ENCODE results near the gene ATN1.

- TF ChIP-seq, protein P1, sequence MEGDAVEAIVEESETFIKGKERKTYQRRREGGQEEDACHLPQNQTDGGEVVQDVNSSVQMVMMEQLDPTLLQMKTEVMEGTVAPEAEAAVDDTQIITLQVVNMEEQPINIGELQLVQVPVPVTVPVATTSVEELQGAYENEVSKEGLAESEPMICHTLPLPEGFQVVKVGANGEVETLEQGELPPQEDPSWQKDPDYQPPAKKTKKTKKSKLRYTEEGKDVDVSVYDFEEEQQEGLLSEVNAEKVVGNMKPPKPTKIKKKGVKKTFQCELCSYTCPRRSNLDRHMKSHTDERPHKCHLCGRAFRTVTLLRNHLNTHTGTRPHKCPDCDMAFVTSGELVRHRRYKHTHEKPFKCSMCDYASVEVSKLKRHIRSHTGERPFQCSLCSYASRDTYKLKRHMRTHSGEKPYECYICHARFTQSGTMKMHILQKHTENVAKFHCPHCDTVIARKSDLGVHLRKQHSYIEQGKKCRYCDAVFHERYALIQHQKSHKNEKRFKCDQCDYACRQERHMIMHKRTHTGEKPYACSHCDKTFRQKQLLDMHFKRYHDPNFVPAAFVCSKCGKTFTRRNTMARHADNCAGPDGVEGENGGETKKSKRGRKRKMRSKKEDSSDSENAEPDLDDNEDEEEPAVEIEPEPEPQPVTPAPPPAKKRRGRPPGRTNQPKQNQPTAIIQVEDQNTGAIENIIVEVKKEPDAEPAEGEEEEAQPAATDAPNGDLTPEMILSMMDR (IDR thresholded peaks at IDR 0.05) = no peak
- TF ChIP-seq EP300 (IDR thresholded peaks at IDR 0.05) (no peak), POLR2AphosphoS5 (IDR thresholded peaks at IDR 0.05) (no peak), POLR2A (IDR thresholded peaks at IDR 0.05) (no peak)
Observed at GRCh38 chr12:6959058-6959804, 31.5 kb downstream of the ATN1 start.

Data from sigmoid colon (tissue), 4 donors.